ENCODE measurements around the gene SARDH.
A peak's percentile ranks its signal among the peaks of the same experiment; 100 is the strongest.
"Not testable (repeated sequence)": the region's sequence is repeated elsewhere in the genome, so short reads cannot be mapped to it uniquely, and the experiment has no call there.

SARDH gene

GRCh38 chr9:133775951-133776905 is 38.1 kb upstream of the SARDH start:
- DNase-seq: no peak

- no peak for DNase-seq
Measured at GRCh38 chr9:133775291-133775690, 37.1 kb upstream of the SARDH start.

- no peak for DNase-seq
Measured at GRCh38 chr9:133774799-133775198, 36.6 kb upstream of the SARDH start.

- DNase-seq: peak; percentile 63
Measured at GRCh38 chr9:133773889-133774655, 35.9 kb upstream of the SARDH start.

- no peak for DNase-seq
Measured at GRCh38 chr9:133772581-133772980, 34.4 kb upstream of the SARDH start.

- no peak for DNase-seq
Measured at GRCh38 chr9:133771486-133772482, 33.6 kb upstream of the SARDH start.

- DNase-seq: no peak
Measured at GRCh38 chr9:133770076-133770777, 32.1 kb upstream of the SARDH start.

- DNase-seq: no peak
Measured at GRCh38 chr9:133769511-133770075, 31.4 kb upstream of the SARDH start.

GRCh38 chr9:133768859-133769510 is 30.8 kb upstream of the SARDH start:
- no peak for DNase-seq

GRCh38 chr9:133768371-133768858 is 30.3 kb upstream of the SARDH start:
- DNase-seq: no peak

GRCh38 chr9:133767625-133768024 is 29.5 kb upstream of the SARDH start:
- no peak for DNase-seq

GRCh38 chr9:133767008-133767407 is 28.9 kb upstream of the SARDH start:
- DNase-seq: no peak

GRCh38 chr9:133766234-133766633 is 28.1 kb upstream of the SARDH start:
- not testable (repeated sequence) for DNase-seq

GRCh38 chr9:133763272-133764183 is 25.4 kb upstream of the SARDH start:
- DNase-seq: peak; percentile 29

- no peak for DNase-seq
Measured at GRCh38 chr9:133762488-133763271, 24.5 kb upstream of the SARDH start.

- DNase-seq: no peak
Measured at GRCh38 chr9:133761641-133762248, 23.6 kb upstream of the SARDH start.

GRCh38 chr9:133760713-133761290 is 22.6 kb upstream of the SARDH start:
- DNase-seq: no peak

GRCh38 chr9:133759946-133760345 is 21.8 kb upstream of the SARDH start:
- no peak for DNase-seq

Data from fibroblast of skin of scalp (primary cell).